Activated CD8-positive, alpha-beta memory T cell treated with anti-CD3 and anti-CD28 coated beads for 1 hour (primary cell): Measurements from ENCODE around the gene NDST4.
"Not testable (repeated sequence)": the region's sequence is repeated elsewhere in the genome, so short reads cannot be mapped to it uniquely, and the experiment has no call there.

Experiments used
- DNase-seq, 2 donors: peaks; one replicate each; pipeline ENCODE4 v3.0.0-alpha.2; 2020; ENCODE audit warnings: low read depth in 1 of 2; ENCODE audit errors: extremely low read depth in 1 of 2

NDST4 gene

GRCh38 chr4:115058533-115058932, 54.9 kb downstream of the NDST4 start:
- no peak for DNase-seq

- DNase-seq, result no peak
Measured at GRCh38 chr4:115054836-115055235, 58.6 kb downstream of the NDST4 start.

GRCh38 chr4:115053313-115053712, 60.1 kb downstream of the NDST4 start:
- no peak for DNase-seq

GRCh38 chr4:115042496-115042895, 70.9 kb downstream of the NDST4 start:
- no peak for DNase-seq

GRCh38 chr4:115030281-115030680, 83.1 kb downstream of the NDST4 start:
- no peak for DNase-seq

GRCh38 chr4:115028682-115029410, 84.6 kb downstream of the NDST4 start:
- no peak for DNase-seq

- DNase-seq, result no peak
Measured at GRCh38 chr4:114999880-115000279, 113.5 kb downstream of the NDST4 start.

GRCh38 chr4:114998316-114998715, 115.1 kb downstream of the NDST4 start:
- DNase-seq, result no peak

GRCh38 chr4:114997576-114998247, 115.7 kb downstream of the NDST4 start:
- DNase-seq, result no peak

GRCh38 chr4:114986133-114986532, 127.3 kb downstream of the NDST4 start:
- DNase-seq, result no peak

- no peak for DNase-seq
Measured at GRCh38 chr4:114980932-114981708, 132.3 kb downstream of the NDST4 start.

- not testable (repeated sequence) for DNase-seq
Measured at GRCh38 chr4:114980399-114980798, 133.0 kb downstream of the NDST4 start.

GRCh38 chr4:114976901-114977300, 136.5 kb downstream of the NDST4 start:
- no peak for DNase-seq

- DNase-seq, result no peak
Measured at GRCh38 chr4:114964026-114964425, 149.4 kb downstream of the NDST4 start.

GRCh38 chr4:114945616-114946015, 167.8 kb downstream of the NDST4 start:
- no peak for DNase-seq

GRCh38 chr4:114941503-114941902, 171.9 kb downstream of the NDST4 start:
- no peak for DNase-seq

- no peak for DNase-seq
Measured at GRCh38 chr4:114927881-114928280, 185.5 kb downstream of the NDST4 start.

- DNase-seq, result no peak
Measured at GRCh38 chr4:114926583-114926982, 186.8 kb downstream of the NDST4 start.

- DNase-seq, result no peak
Measured at GRCh38 chr4:114924311-114924710, 189.1 kb downstream of the NDST4 start.

GRCh38 chr4:114922592-114922933, 190.9 kb downstream of the NDST4 start:
- no peak for DNase-seq

GRCh38 chr4:114921790-114922591, 191.4 kb downstream of the NDST4 start:
- DNase-seq, result no peak
